Astrocyte (in vitro differentiated cells and primary cell): Measurements from ENCODE around the gene GOLIM4. TPM values are rescaled to one million over a fixed set of nuclear protein-coding genes. Genes with fewer than 3 reads are reported as not detected.

Experiments
- DNase-seq: peaks from one replicate; pipeline ENCODE4 v3.0.0-alpha.2; 2010; ENCODE audit warnings: low read depth
- FAIRE-seq: peaks from 2 replicates; lab custom pipeline; 2011; peaks lifted over from hg19 to GRCh38; lab: Jason Lieb, UNC
- H2AFZ ChIP-seq: 2 replicates; pipeline ENCODE4 v1.6.0; 2012; ENCODE audit warnings: low read depth, low read length, inconsistent platforms
- H3K27ac ChIP-seq: 2 replicates; pipeline ENCODE4 v1.5.1; 2011; ENCODE audit warnings: low read depth, low read length, inconsistent platforms
- H3K27me3 ChIP-seq: 2 replicates; pipeline ENCODE4 v1.6.0; 2011; ENCODE audit warnings: low read length, inconsistent platforms; ENCODE audit not compliant: insufficient read depth
- H3K36me3 ChIP-seq: 2 replicates; pipeline ENCODE4 v1.5.1; 2011; ENCODE audit warnings: low read length, inconsistent platforms; ENCODE audit not compliant: insufficient read depth
- H3K4me1 ChIP-seq: 2 replicates; pipeline ENCODE4 v1.5.1; 2011; ENCODE audit warnings: low read length, inconsistent platforms; ENCODE audit not compliant: insufficient read depth
- H3K4me2 ChIP-seq: 2 replicates; pipeline ENCODE4 v1.6.0; 2012; ENCODE audit warnings: low read length, inconsistent platforms
- H3K4me3 ChIP-seq: 2 replicates; pipeline ENCODE4 v1.5.1; 2011; ENCODE audit warnings: low read depth, mild to moderate bottlenecking, low read length, inconsistent platforms; ENCODE audit not compliant: insufficient read depth
- H3K79me2 ChIP-seq: 2 replicates; pipeline ENCODE4 v1.6.0; 2012; ENCODE audit warnings: mild to moderate bottlenecking, low read length, inconsistent platforms; ENCODE audit not compliant: insufficient read depth
- H3K9ac ChIP-seq: 2 replicates; pipeline ENCODE4 v1.6.0; 2012; ENCODE audit warnings: mild to moderate bottlenecking, low read length, inconsistent platforms
- H3K9me3 ChIP-seq: 2 replicates; pipeline ENCODE4 v1.5.1; 2012; ENCODE audit warnings: low read depth, mild to moderate bottlenecking, low read length, inconsistent platforms; ENCODE audit not compliant: insufficient read depth
- H4K20me1 ChIP-seq: 2 replicates; pipeline ENCODE4 v1.6.0; 2012; ENCODE audit warnings: low read length, inconsistent platforms; ENCODE audit not compliant: insufficient read depth
- H3K27ac Mint-ChIP-seq: one replicate; pipeline ENCODE4 v1.8.0; 2021; ENCODE audit warnings: mild to moderate bottlenecking, mixed read lengths; ENCODE audit not compliant: unreplicated experiment
- H3K27me3 Mint-ChIP-seq: one replicate; pipeline ENCODE4 v1.8.0; 2021; ENCODE audit warnings: low read depth, mixed read lengths; ENCODE audit not compliant: unreplicated experiment
- H3K36me3 Mint-ChIP-seq: one replicate; pipeline ENCODE4 v1.8.0; 2021; ENCODE audit warnings: low read depth, mixed read lengths; ENCODE audit not compliant: unreplicated experiment
- H3K4me1 Mint-ChIP-seq: one replicate; pipeline ENCODE4 v1.8.0; 2021; ENCODE audit warnings: low read depth, mixed read lengths; ENCODE audit not compliant: unreplicated experiment
- H3K4me3 Mint-ChIP-seq: one replicate; pipeline ENCODE4 v1.8.0; 2021; ENCODE audit warnings: mild to moderate bottlenecking, moderate library complexity, mixed read lengths; ENCODE audit not compliant: unreplicated experiment
- H3K9me3 Mint-ChIP-seq: one replicate; pipeline ENCODE4 v1.8.0; 2021; ENCODE audit warnings: mild to moderate bottlenecking, mixed read lengths; ENCODE audit not compliant: unreplicated experiment
- CTCF ChIP-seq: IDR thresholded peaks from 2 replicates; pipeline ENCODE4 v1.5.1; 2011; ENCODE audit warnings: low read depth, mild to moderate bottlenecking, inconsistent platforms, low read length, moderate library complexity; ENCODE audit not compliant: insufficient read depth
- EZH2 ChIP-seq: IDR thresholded peaks from 2 replicates; pipeline ENCODE4 v1.6.1; 2012; ENCODE audit warnings: mild to moderate bottlenecking, low read length, inconsistent platforms; ENCODE audit not compliant: insufficient read depth
- total RNA-seq: library from RNA; stranded (reverse); gene quantifications from 2 replicates; pipeline ENCODE4 v1.2.1, GENCODE V29; 2021

Gene GOLIM4
- total RNA-seq, 1 donor from 2014 or later: 51.5 TPM

GRCh38 chr3:167992381-167992780 is 103.3 kb downstream of the GOLIM4 start:
- H3K79me2 ChIP-seq: no peaks in the 10 kb centered on the region
- no peak for TF ChIP-seq CTCF
- TF ChIP-seq EZH2: no peak

GRCh38 chr3:167991213-167991612 is 104.5 kb downstream of the GOLIM4 start:
- H3K36me3 ChIP-seq: no peaks in the 10 kb centered on the region
- no peak for FAIRE-seq
- H3K4me1 ChIP-seq: no peaks in the 10 kb centered on the region
- TF ChIP-seq EZH2: no peak
- TF ChIP-seq CTCF: no peak
- H3K4me3 Mint-ChIP-seq: no peak overlapping the region
- no peak overlapping the region for H3K9ac ChIP-seq
- H3K79me2 ChIP-seq: no peaks in the 10 kb centered on the region
- H3K27me3 ChIP-seq: no peaks in the 10 kb centered on the region
- H3K9me3 Mint-ChIP-seq: no peaks in the 10 kb centered on the region
- H3K36me3 Mint-ChIP-seq: no peaks in the 10 kb centered on the region
- H3K9me3 ChIP-seq: no peaks in the 10 kb centered on the region
- DNase-seq: no peak
- no peak overlapping the region for H3K27ac ChIP-seq
- no peaks in the 10 kb centered on the region for H4K20me1 ChIP-seq
- no peak overlapping the region for H2AFZ ChIP-seq
- no peak overlapping the region for H3K4me2 ChIP-seq
- H3K4me1 Mint-ChIP-seq: no peaks in the 10 kb centered on the region
- peaks cover 1% of the 10 kb centered on the region for H3K27me3 Mint-ChIP-seq
- no peak overlapping the region for H3K27ac Mint-ChIP-seq
- no peak overlapping the region for H3K4me3 ChIP-seq

More at GRCh38 chr3:167992381-167992780, 103.3 kb downstream of the GOLIM4 start:
- Histone ChIP-seq H3K4me1 (no peaks in the 10 kb centered on the region), H2AFZ (no peak overlapping the region), H3K27me3 (no peaks in the 10 kb centered on the region), H3K4me3 (no peak overlapping the region), H3K36me3 (no peaks in the 10 kb centered on the region), H4K20me1 (no peaks in the 10 kb centered on the region), H3K27ac (no peak overlapping the region), H3K4me2 (no peak overlapping the region), H3K9me3 (no peaks in the 10 kb centered on the region), H3K9ac (no peak overlapping the region)
- Mint-ChIP-seq H3K4me3 (no peak overlapping the region), H3K9me3 (no peaks in the 10 kb centered on the region), H3K27ac (no peak overlapping the region), H3K36me3 (no peaks in the 10 kb centered on the region), H3K27me3 (peaks cover 1% of the 10 kb centered on the region), H3K4me1 (no peaks in the 10 kb centered on the region)
- FAIRE-seq (no peak), DNase-seq (no peak)

- no peaks in the 10 kb centered on the region for H3K36me3 Mint-ChIP-seq
- no peak for FAIRE-seq
Measured at GRCh38 chr3:167989999-167990398, 105.7 kb downstream of the GOLIM4 start.

More at GRCh38 chr3:167989999-167990398, 105.7 kb downstream of the GOLIM4 start:
- Mint-ChIP-seq H3K27ac (no peak overlapping the region), H3K4me1 (no peaks in the 10 kb centered on the region), H3K9me3 (no peaks in the 10 kb centered on the region), H3K4me3 (no peak overlapping the region), H3K27me3 (peaks cover under 1% of the 10 kb centered on the region)
- Histone ChIP-seq H3K27ac (no peak overlapping the region), H3K27me3 (no peaks in the 10 kb centered on the region), H3K4me2 (no peak overlapping the region), H3K36me3 (no peaks in the 10 kb centered on the region), H3K9ac (no peak overlapping the region), H3K79me2 (no peaks in the 10 kb centered on the region), H3K4me1 (no peaks in the 10 kb centered on the region), H3K9me3 (no peaks in the 10 kb centered on the region), H4K20me1 (no peaks in the 10 kb centered on the region), H2AFZ (no peak overlapping the region), H3K4me3 (no peak overlapping the region)
- DNase-seq: no peak
- TF ChIP-seq EZH2 (no peak), CTCF (no peak)
